A375 (cell line): Measurements from ENCODE around the gene EFNA1. TPM values are rescaled to one million over a fixed set of nuclear protein-coding genes. Genes with fewer than 3 reads are reported as not detected.

Source experiments
- small RNA-seq: library from RNA; depleted of rRNA; stranded (forward); fragments of <200 nt; gene quantifications from one replicate; pipeline ENCODE3, GENCODE V24; 2014
- total RNA-seq: library from RNA; depleted of rRNA; stranded (reverse); fragments of >200 nt; shearing (Covaris generic); gene quantifications from 2 replicates; pipeline ENCODE4 v1.2.3, GENCODE V29; 2014; rRNA removed

The EFNA1 gene
- total RNA-seq: 37.2 and 40.0 TPM in 2 replicates

GRCh38 chr1:155127105-155127966, at the start of gene EFNA1:
Gene EFNA1 (plus strand): TSS chr1:155127876. CDS start chr1:155127978, 102 bp downstream.

GRCh38 chr1:155078469-155079209, 49.0 kb upstream of the EFNA1 start, which contains the start of gene EFNA3:
Gene EFNA3 (plus strand): TSS chr1:155078837. CDS start chr1:155078942, 105 bp downstream.

GRCh38 chr1:155135415-155136028, 7.8 kb downstream of the EFNA1 start, which contains the start of gene SLC50A1:
Gene SLC50A1 (plus strand): TSS chr1:155135852. CDS start chr1:155135912, 60 bp downstream.

GRCh38 chr1:155139895-155140629, 12.4 kb downstream of the EFNA1 start, which contains the start of gene DPM3:
Gene DPM3 (minus strand): TSS chr1:155140531. CDS start chr1:155140240, 291 bp downstream.

GRCh38 chr1:155172732-155173477, 45.2 kb downstream of the EFNA1 start, which contains the start of gene KRTCAP2:
Gene KRTCAP2 (minus strand): TSS chr1:155173304. CDS start chr1:155173224, 80 bp downstream.

GRCh38 chr1:155173478-155174323, 46.0 kb downstream of the EFNA1 start, which contains the start of gene TRIM46:
Gene TRIM46 (plus strand): TSS chr1:155173849. CDS start chr1:155173967, 118 bp downstream.

Small RNA genes within 50 kb of the gene (small RNA-seq; reads per million reads assigned to genes)
- not detected for gene HMGN2P18
- not detected for gene RF00019

Other genes with a start within 250 kb of the EFNA1 start
- gene PMVK, start 191.2 kb upstream of the EFNA1 start, total RNA-seq: 13.8 and 17.6 TPM in 2 replicates
- 44.9 and 55.1 TPM in 2 replicates for gene PBXIP1, start 171.8 kb upstream of the EFNA1 start, total RNA-seq
- gene PYGO2, start 166.1 kb upstream of the EFNA1 start, total RNA-seq: 31.9 and 39.8 TPM in 2 replicates
- gene SHC1, start 157.1 kb upstream of the EFNA1 start, total RNA-seq: 279 and 321 TPM in 2 replicates
- 192 and 226 TPM in 2 replicates for gene CKS1B, start 153.2 kb upstream of the EFNA1 start, total RNA-seq
- gene FLAD1, start 144.5 kb upstream of the EFNA1 start, total RNA-seq: 52.3 and 59.9 TPM in 2 replicates
- not detected in 2 replicates for gene LENEP, start 134.3 kb upstream of the EFNA1 start, total RNA-seq
- gene ZBTB7B, start 125.1 kb upstream of the EFNA1 start, total RNA-seq: 20.9 and 21.1 TPM in 2 replicates
- 0.19 and 0.40 TPM in 2 replicates for gene DCST2, start 94.1 kb upstream of the EFNA1 start, total RNA-seq
- gene DCST1, start 94.1 kb upstream of the EFNA1 start, total RNA-seq: not detected in 2 replicates
- 112 and 116 TPM in 2 replicates for gene ADAM15, start 76.6 kb upstream of the EFNA1 start, total RNA-seq
- gene EFNA4, start 64.1 kb upstream of the EFNA1 start, total RNA-seq: 7.5 and 7.8 TPM in 2 replicates
- gene EFNA3, start 49.0 kb upstream of the EFNA1 start, total RNA-seq: 2.5 and 3.0 TPM in 2 replicates
- 68.9 and 72.0 TPM in 2 replicates for gene SLC50A1, start 8.0 kb downstream of the EFNA1 start, total RNA-seq
- gene DPM3, start 12.7 kb downstream of the EFNA1 start, total RNA-seq: 75.7 and 98.1 TPM in 2 replicates
- 102 and 136 TPM in 2 replicates for gene KRTCAP2, start 45.4 kb downstream of the EFNA1 start, total RNA-seq
- gene TRIM46, start 46.0 kb downstream of the EFNA1 start, total RNA-seq: 2.3 and 3.4 TPM in 2 replicates
- 36.2 and 40.8 TPM in 2 replicates for gene THBS3, start 80.0 kb downstream of the EFNA1 start, total RNA-seq
- 125 and 141 TPM in 2 replicates for gene MTX1, start 80.8 kb downstream of the EFNA1 start, total RNA-seq
- gene ENTREP3, start 127.6 kb downstream of the EFNA1 start, total RNA-seq: 13.9 and 22.8 TPM in 2 replicates
- gene SCAMP3, start 134.5 kb downstream of the EFNA1 start, total RNA-seq: 171 and 220 TPM in 2 replicates
- 38.1 and 49.0 TPM in 2 replicates for gene CLK2, start 145.6 kb downstream of the EFNA1 start, total RNA-seq
- gene HCN3, start 149.6 kb downstream of the EFNA1 start, total RNA-seq: 1.2 and 2.0 TPM in 2 replicates
- gene PKLR, start 173.6 kb downstream of the EFNA1 start, total RNA-seq: 0.03 TPM in 1 of 2 replicates, not detected in the other
- gene FDPS, start 181.0 kb downstream of the EFNA1 start, total RNA-seq: 191 and 212 TPM in 2 replicates
- gene RUSC1, start 193.0 kb downstream of the EFNA1 start, total RNA-seq: 29.8 and 39.8 TPM in 2 replicates